Neuronal stem cell (in vitro differentiated cells): ENCODE measurements around the gene MCF2L2.

Experiments used
- DNase-seq: peaks from one replicate; pipeline ENCODE4 v3.0.0-alpha.2; 2013; ENCODE audit warnings: low spot score
- H2AFZ ChIP-seq: one replicate; pipeline ENCODE4 v1.6.1; 2013; ENCODE audit warnings: mild to moderate bottlenecking, low read length, inconsistent platforms
- H2AK5ac ChIP-seq: 2 replicates; pipeline ENCODE4 v1.6.1; 2013; ENCODE audit warnings: low read depth, mild to moderate bottlenecking, inconsistent platforms, low read length, moderate library complexity, mixed read lengths
- H2BK120ac ChIP-seq: 2 replicates; pipeline ENCODE4 v1.6.1; 2013; ENCODE audit warnings: low read depth, mild to moderate bottlenecking, inconsistent platforms, low read length, moderate library complexity, mixed read lengths
- H2BK12ac ChIP-seq: one replicate; pipeline ENCODE4 v1.6.1; 2013; ENCODE audit warnings: low read length, inconsistent platforms
- H2BK15ac ChIP-seq: 2 replicates; pipeline ENCODE4 v1.6.1; 2013; ENCODE audit warnings: mild to moderate bottlenecking, low read length, inconsistent platforms, mixed read lengths
- H2BK5ac ChIP-seq: one replicate; pipeline ENCODE4 v1.6.1; 2013; ENCODE audit warnings: inconsistent platforms, mild to moderate bottlenecking, low read length, moderate library complexity
- H3K14ac ChIP-seq: one replicate; pipeline ENCODE4 v1.6.1; 2013; ENCODE audit warnings: low read length, inconsistent platforms
- H3K18ac ChIP-seq: 2 replicates; pipeline ENCODE4 v1.6.1; 2013; ENCODE audit warnings: low read length, inconsistent platforms
- H3K23ac ChIP-seq: 2 replicates; pipeline ENCODE4 v1.6.1; 2013; ENCODE audit warnings: low read depth, mild to moderate bottlenecking, mixed read lengths, low read length, inconsistent platforms; ENCODE audit not compliant: poor library complexity
- H3K27ac ChIP-seq: replicated peaks from 3 replicates; pipeline ENCODE4 v1.5.1; 2013; ENCODE audit warnings: low read length, inconsistent platforms
- H3K27me3 ChIP-seq, 3 experiments: 2 replicates each; pipeline ENCODE4 v1.6.1; 2013; ENCODE audit warnings: low read length in 3 of 3, mild to moderate bottlenecking in 2 of 3, inconsistent platforms in 1 of 3, low read depth in 1 of 3, mixed read lengths in 1 of 3, moderate library complexity in 1 of 3; ENCODE audit not compliant: control insufficient read depth in 3 of 3, insufficient read depth in 3 of 3
- H3K36me3 ChIP-seq, 2 donors: replicated peaks in 1 of 2; 2 replicates each; pipeline ENCODE4 v1.6.1; 2013; ENCODE audit warnings: low read length in 2 of 2; ENCODE audit not compliant: control insufficient read depth in 2 of 2, insufficient read depth in 2 of 2
- H3K4ac ChIP-seq: 2 replicates; pipeline ENCODE4 v1.6.1; 2013; ENCODE audit warnings: inconsistent platforms, mild to moderate bottlenecking, low read length, moderate library complexity
- H3K4me1 ChIP-seq, 2 donors: 1 replicate in 1 of 2; 2 replicates in 1 of 2; pipeline ENCODE4 v1.6.1; 2013; ENCODE audit warnings: low read length in 2 of 2, low read depth in 1 of 2; ENCODE audit not compliant: control insufficient read depth in 2 of 2, insufficient read depth in 1 of 2
- H3K4me2 ChIP-seq: one replicate; pipeline ENCODE4 v1.6.1; 2013; ENCODE audit warnings: mild to moderate bottlenecking, low read length, inconsistent platforms; ENCODE audit not compliant: insufficient read depth, poor library complexity, severe bottlenecking
- H3K4me3 ChIP-seq, 2 donors: 2 replicates each; pipeline ENCODE4 v1.5.1; 2013; ENCODE audit warnings: low read length in 2 of 2, mild to moderate bottlenecking in 2 of 2, inconsistent platforms in 1 of 2, moderate library complexity in 1 of 2
- H3K79me1 ChIP-seq: one replicate; pipeline ENCODE4 v1.6.1; 2013; ENCODE audit warnings: low read depth, mild to moderate bottlenecking, inconsistent platforms, low read length, moderate library complexity
- H3K9ac ChIP-seq: one replicate; pipeline ENCODE4 v1.6.1; 2013; ENCODE audit warnings: mild to moderate bottlenecking, low read depth, low read length, inconsistent platforms; ENCODE audit not compliant: poor library complexity
- H3K9me3 ChIP-seq, 2 donors: replicated peaks in 1 of 2; 2 replicates each; pipeline versions ENCODE3 to v1.6.1; 2013; ENCODE audit warnings: low read length in 2 of 2, mild to moderate bottlenecking in 2 of 2, inconsistent platforms in 1 of 2, low read depth in 1 of 2, mixed read lengths in 1 of 2, moderate library complexity in 1 of 2; ENCODE audit not compliant: control insufficient read depth in 2 of 2, insufficient read depth in 1 of 2
- H4K8ac ChIP-seq: one replicate; pipeline ENCODE4 v1.6.1; 2013; ENCODE audit warnings: low read depth, mild to moderate bottlenecking, inconsistent platforms, low read length, moderate library complexity
- H4K91ac ChIP-seq: one replicate; pipeline ENCODE4 v1.6.1; 2013; ENCODE audit warnings: low read length, low read depth, mild to moderate bottlenecking, inconsistent platforms; ENCODE audit not compliant: poor library complexity
- WGBS, 2 donors: extraction: QIAGEN DNeasy Blood & Tissue Kit; methylation state at CpG; one replicate each; pipeline ENCODE4 v1.1.7; 2013; ENCODE audit warnings: missing lambda C conversion rate in 2 of 2, mixed read lengths in 1 of 2; ENCODE audit not compliant: insufficient read length in 2 of 2, insufficient replicate concordance in 1 of 2; ENCODE audit errors: extremely low coverage in 2 of 2; 5-methylcytosine and 5-hydroxymethylcytosine counted together

MCF2L2 gene

DNA sequence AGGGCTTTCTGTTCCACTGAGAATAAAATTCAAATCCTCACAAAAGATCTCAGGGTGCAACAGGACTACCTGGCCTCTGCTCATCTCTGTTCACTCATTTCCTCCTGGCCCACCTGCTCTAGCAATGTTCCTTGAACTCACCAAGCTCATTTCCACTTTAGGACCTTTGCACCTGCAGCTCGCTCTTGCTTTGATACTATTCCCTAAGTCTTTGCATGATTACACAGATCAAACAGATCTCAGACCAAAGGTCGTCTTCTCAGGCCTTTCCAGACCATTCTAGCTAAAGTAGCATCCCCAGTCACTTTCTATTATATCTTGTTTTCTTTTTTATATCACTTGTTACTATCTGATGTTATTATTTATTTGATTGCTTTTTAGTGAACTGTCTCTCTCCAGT, 120.7 kb downstream of the MCF2L2 start:
- Histone ChIP-seq H2BK120ac (no peak overlapping the region), H3K79me1 (no peaks in the 10 kb centered on the region), H3K4me1 (peaks cover 0 to 2% of the 10 kb centered on the region in 2 donors), H4K8ac (no peak overlapping the region), H2AK5ac (no peak overlapping the region), H3K9ac (no peak overlapping the region), H3K36me3 (no peaks in the 10 kb centered on the region), H3K27me3 (peaks cover 0 to 5% (median 0%) of the 10 kb centered on the region in 3 experiments), H3K9me3 (no peaks in the 10 kb centered on the region), H2BK5ac (no peak overlapping the region), H3K18ac (no peak overlapping the region), H3K4me3 (no peak overlapping the region), H3K23ac (no peak overlapping the region), H3K14ac (no peak overlapping the region), H2BK12ac (no peak overlapping the region), H3K4ac (no peak overlapping the region), H2BK15ac (no peak overlapping the region), H3K27ac (no peak overlapping the region), H2AFZ (no peak overlapping the region), H4K91ac (no peak overlapping the region), H3K4me2 (no peak overlapping the region)
- no CpG with 5 or more reads among the region's 2 CpGs for WGBS, 2 donors
- no peak for DNase-seq

DNA sequence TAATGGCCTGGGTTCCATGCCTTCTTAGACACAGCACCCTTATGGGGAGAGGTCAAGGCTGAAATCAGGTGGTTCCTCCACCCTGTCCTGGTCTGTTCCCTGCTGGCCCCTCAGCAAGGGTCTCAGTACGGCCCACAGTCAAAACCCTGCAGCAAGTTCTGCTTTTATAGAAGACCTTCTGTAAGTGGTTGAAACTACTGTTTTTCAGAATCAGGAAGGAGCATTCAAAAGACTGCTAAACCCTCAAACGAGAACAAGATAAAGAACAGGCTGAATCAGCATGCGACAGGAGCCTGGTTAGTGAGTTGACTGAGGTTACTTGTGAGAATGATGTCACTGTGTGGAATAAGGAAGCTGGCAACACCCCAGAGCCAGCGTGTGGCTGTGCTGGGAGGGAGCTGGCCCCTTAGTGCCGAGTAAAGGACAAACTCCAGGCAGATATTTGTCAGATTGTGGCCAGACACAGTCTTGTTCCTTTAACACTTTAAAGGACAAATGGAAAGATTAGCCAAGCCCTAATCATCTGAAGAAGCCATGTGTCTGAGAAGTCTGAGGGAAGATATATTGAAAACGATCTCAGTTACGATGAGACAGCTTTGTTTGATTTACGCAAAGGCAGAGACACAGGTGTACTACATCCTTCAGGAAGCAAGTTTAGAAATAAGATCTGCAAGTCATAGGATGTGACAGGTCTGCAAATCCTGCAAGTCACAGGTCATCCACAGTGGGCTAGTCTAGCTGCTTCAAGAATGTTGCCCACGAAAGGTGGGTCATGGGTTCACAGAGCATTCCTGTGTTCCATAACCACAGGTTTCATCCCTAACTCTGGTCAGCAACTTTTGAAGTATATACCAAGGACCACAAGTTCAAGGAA, 121.4 kb downstream of the MCF2L2 start:
- Histone ChIP-seq H3K14ac (no peak overlapping the region), H4K91ac (no peak overlapping the region), H3K4me1 (peaks cover 0 to 2% of the 10 kb centered on the region in 2 donors), H3K36me3 (no peaks in the 10 kb centered on the region), H3K9me3 (no peaks in the 10 kb centered on the region), H2AFZ (peak overlapping the region; percentile 38), H2BK15ac (no peak overlapping the region), H3K18ac (no peak overlapping the region), H3K4me2 (no peak overlapping the region), H2BK120ac (no peak overlapping the region), H2AK5ac (no peak overlapping the region), H3K4me3 (no peak overlapping the region), H2BK5ac (no peak overlapping the region), H3K27me3 (no peaks in the 10 kb centered on the region), H3K4ac (no peak overlapping the region), H3K27ac (no peak overlapping the region), H3K9ac (no peak overlapping the region), H4K8ac (no peak overlapping the region), H3K79me1 (no peaks in the 10 kb centered on the region), H2BK12ac (no peak overlapping the region), H3K23ac (no peak overlapping the region)
- no peak for DNase-seq
- no CpG with 5 or more reads among the region's 9 CpGs for WGBS, 2 donors

DNA sequence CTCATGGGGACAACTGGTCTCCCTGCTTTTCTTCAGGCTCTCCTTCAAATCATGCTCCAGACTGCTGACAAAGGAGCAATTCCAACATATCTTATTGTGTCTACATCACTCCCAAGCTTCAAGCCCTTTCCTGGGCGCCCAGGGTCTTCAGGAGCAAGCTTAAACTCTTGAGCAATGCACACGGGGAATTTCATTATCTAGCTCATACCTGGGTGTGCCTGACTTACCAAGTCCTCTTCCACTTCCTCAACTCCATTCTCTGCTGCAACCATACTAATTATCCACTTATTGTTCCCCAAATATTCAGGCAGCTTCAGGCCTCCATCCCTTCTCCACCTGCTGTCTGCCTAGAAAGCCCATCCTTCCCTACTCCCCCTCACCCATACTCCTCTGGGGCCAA, 124.7 kb downstream of the MCF2L2 start:
- WGBS, 2 donors, result no CpG with 5 or more reads among the region's 2 CpGs

DNA sequence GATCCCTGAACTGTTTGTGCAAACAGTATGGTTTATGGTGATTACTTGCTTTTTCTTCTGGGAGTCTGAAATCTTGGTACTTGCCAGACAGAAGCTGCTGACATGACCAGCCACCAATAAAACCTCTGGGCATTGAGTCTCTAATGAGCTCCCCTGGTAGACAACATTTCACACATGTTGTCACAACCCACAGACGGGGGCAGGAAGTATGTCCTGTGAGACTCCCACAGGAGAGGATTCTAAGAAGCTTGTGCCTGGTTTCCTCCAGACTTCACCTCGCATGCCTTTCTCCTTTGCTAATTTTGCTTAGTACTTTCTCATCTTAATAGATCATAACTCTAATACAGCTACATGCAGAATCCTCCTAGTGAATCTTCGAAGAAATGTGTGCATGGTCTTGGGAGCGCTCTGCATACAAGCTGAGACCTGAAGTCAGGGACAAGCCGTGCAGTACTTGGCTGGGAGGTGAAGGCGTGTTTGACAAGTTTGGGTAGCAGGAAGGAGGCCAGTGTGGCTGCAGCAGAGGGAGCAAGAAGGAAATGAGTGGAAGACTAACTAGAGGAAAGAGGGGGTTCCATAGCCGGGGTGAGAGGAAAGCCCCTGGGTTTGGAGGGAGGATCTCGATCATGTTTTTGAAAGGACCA, 126.4 kb downstream of the MCF2L2 start:
- H3K9me3 ChIP-seq, result no peaks in the 10 kb centered on the region
- no peak overlapping the region for H3K14ac ChIP-seq
- H3K23ac ChIP-seq, result no peak overlapping the region
- H2AFZ ChIP-seq, result peak overlapping the region; percentile 4
- no peak for DNase-seq
- no peaks in the 10 kb centered on the region for H3K79me1 ChIP-seq
- WGBS, 2 donors, result no CpG with 5 or more reads among the region's 8 CpGs
- H2BK120ac ChIP-seq, result no peak overlapping the region
- no peak overlapping the region for H4K91ac ChIP-seq
- no peak overlapping the region for H4K8ac ChIP-seq
- no peaks in the 10 kb centered on the region for H3K27me3 ChIP-seq
- H3K36me3 ChIP-seq, result no peaks in the 10 kb centered on the region
- H2BK5ac ChIP-seq, result no peak overlapping the region
- H3K18ac ChIP-seq, result no peak overlapping the region
- no peak overlapping the region for H3K4ac ChIP-seq
- peaks cover 7 to 13% of the 10 kb centered on the region in 2 donors for H3K4me1 ChIP-seq
- no peak overlapping the region for H3K27ac ChIP-seq
- H2BK15ac ChIP-seq, result no peak overlapping the region
- H2BK12ac ChIP-seq, result no peak overlapping the region
- no peak overlapping the region for H3K4me3 ChIP-seq
- H2AK5ac ChIP-seq, result no peak overlapping the region
- H3K9ac ChIP-seq, result no peak overlapping the region
- H3K4me2 ChIP-seq, result no peak overlapping the region

More for the DNA sequence above, 124.7 kb downstream of the MCF2L2 start:
- H3K18ac ChIP-seq, result no peak overlapping the region
- H3K36me3 ChIP-seq, result no peaks in the 10 kb centered on the region
- H3K27ac ChIP-seq, result no peak overlapping the region
- H2BK5ac ChIP-seq, result no peak overlapping the region
- H3K14ac ChIP-seq, result no peak overlapping the region
- H3K23ac ChIP-seq, result no peak overlapping the region
- no peak overlapping the region for H4K8ac ChIP-seq
- no peak overlapping the region for H3K9ac ChIP-seq
- H3K27me3 ChIP-seq, result no peaks in the 10 kb centered on the region
- no peak overlapping the region for H3K4me2 ChIP-seq
- no peak overlapping the region for H3K4me3 ChIP-seq
- no peak overlapping the region for H3K4ac ChIP-seq
- no peak overlapping the region for H2BK15ac ChIP-seq
- H2BK12ac ChIP-seq, result no peak overlapping the region
- no peak overlapping the region for H2AFZ ChIP-seq
- H2AK5ac ChIP-seq, result no peak overlapping the region
- no peak overlapping the region for H4K91ac ChIP-seq
- no peaks in the 10 kb centered on the region for H3K9me3 ChIP-seq
- no peaks in the 10 kb centered on the region for H3K79me1 ChIP-seq
- H3K4me1 ChIP-seq, result peaks cover 6 to 8% of the 10 kb centered on the region in 2 donors
- no peak for DNase-seq
- H2BK120ac ChIP-seq, result no peak overlapping the region
